SW480 (cell line): ENCODE data around the gene RNF166.
A peak's percentile ranks its signal among the peaks of the same experiment; 100 is the strongest.

Experiments
- DNase-seq: peaks from one replicate; pipeline ENCODE4 v3.0.0-alpha.2; 2016; ENCODE audit warnings: low spot score

Gene RNF166

DNA sequence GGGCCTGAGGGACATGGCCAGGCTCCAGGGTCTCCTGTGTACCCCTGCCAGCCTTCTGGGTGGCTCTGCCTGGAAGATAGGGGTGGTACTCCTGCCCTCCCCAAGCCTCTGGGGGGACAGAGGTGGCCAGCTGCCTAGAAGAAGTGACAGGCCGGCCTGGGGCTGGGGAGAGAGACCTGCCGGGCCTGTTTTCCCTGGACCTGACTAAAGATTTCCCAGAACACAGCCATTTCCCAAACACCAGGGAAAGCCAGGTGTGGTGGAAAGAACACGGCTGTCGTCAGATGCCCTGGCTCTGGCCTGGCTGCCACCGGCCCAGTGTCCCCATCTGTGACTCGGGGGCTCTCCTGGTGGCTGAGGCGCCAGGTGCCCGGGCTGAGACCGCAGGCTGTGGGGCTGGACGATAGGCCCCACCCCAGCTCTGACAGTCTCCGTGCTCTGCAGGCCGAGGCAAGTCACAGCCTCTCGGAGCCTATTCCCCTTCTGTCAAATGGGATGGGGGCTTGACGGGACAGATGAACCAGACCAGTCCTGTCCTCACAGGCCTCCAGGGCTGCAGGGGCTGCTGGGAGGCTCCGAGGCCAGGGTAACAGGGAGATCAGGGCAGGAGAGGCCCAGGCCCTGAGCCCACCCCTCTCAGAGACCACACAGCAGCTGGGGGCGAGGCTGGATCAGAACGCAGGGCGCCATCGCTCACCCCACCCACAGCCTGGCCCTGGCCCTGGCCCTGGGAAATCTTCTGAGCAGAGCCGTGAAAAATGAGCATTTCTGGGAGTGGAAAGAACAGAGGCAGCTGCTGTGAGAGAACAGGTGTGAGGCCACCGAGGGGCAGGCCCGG lies 33.1 kb upstream of the RNF166 start:
- no peak for DNase-seq

DNA sequence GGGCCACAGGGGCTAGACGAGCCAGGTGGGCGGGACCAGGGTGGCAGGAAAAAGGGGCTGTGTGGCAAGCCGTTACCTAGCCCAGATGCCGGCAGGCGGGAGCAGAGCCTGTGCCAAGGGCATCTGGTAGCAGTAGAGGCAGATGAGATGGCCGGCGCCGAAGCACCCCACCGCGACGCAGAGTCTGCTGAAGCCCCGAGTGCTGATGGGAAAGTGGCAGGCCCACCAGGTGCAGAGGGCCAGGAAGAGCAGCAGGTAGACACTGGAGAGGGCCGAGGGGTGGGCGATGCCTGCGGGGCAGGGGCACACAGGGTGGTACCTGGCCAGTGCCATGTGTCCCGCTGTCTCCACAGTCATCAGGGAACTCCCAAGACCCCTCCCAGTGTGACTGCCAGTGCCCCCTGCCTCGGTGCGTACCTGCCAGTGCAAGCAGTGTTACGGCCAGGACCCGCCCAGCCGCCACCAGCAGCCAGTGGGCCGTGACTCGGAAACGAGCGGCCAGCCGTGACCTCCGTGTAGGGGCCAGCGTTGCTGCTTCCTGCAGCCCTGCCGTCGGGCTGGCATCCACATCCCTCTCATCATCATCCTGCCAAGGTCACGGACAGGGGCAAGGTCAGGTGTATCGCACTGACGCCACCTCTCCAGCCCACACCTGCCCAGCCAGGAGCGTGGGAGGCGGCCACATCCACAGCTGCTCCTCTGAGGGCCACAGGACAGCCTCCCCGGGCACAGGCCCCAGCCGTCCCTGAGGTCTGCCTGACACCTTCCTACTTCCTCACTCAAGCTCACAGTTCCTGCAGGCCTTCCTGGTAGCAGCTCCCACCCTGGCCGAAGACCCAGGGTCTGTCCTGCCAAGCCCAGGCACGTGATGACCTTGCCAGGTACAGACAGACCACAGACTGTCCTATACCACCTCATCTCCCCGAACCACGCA lies 32.2 kb upstream of the RNF166 start:
- no peak for DNase-seq

DNA sequence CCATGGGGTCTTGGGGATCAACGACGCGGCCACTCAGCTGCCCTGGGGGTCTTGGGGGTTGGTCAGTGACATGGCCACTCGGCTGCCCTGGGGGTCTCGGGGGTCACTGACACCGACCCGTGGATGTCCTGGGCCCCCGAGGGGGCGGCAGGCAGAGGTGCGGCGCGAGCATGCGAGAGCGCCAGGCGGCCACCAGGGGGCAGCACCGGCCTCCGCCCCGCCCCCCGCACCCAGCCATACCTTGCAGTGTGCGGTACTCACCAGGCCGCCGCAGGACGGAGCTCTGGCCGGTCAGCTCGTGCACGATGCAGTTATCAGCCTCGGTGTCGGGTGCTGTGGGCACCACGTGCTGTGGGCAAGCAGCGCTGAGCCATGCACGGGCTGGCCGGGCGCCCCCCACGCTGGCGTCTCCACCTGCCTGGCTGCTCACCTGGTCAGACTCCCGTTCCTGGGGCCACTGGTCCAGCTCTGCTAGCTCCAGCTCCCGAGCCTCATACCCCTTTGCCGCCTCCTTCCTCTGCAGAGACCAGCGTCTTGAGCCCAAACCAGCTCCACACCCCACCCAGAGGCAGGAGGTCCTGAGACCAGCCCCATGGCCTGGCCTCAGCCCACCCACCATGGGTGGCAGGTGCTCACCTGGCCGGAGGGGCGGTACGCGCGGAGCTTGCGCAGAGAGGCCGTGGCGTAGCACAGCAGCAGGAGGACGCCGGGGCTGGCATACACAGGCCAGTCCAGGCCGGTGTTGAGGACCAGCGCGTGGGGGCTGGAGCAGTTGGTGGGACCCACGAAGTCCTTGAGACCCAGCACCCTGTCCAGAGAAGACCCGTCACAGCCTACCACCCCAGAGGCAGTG lies 31.3 kb upstream of the RNF166 start:
- peak; percentile 75 for DNase-seq

DNA sequence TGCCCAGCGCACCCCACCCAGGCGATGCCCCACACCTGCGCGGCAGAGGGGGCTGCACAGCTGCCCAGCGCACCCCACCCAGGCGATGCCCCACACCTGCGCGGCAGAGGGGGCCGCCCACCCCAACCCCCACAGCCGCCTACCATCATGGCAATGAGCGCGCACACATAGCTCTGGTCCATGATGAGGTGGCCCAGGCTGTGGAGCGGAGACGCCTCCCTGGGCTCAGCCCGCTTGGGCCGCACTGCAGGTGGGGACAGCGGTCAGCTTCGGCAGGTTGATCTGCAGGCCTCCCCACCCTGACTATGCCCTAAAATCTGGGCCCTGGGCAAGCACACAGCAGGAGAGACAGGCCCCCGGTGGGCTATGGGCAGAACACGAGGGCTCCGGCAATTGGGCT lies 30.3 kb upstream of the RNF166 start:
- no peak for DNase-seq

DNA sequence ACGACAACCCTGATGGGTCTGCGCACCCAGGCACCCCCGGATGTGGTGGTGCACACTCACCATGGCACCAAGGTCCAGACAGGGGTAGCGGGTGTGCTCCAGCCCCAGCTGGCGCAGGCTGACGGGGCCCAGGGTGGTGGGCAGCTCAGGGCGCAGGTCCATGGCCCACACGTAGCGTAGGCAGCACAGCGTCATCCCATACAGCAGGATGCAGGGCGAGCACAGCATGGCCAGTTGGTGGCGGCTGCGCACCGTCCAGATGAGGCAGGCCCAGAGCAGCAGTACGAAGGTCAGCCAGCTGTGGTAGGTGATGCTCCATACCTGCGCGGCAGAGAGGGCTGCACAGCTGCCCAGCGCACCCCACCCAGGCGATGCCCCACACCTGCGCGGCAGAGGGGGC lies 29.9 kb upstream of the RNF166 start:
- no peak for DNase-seq

DNA sequence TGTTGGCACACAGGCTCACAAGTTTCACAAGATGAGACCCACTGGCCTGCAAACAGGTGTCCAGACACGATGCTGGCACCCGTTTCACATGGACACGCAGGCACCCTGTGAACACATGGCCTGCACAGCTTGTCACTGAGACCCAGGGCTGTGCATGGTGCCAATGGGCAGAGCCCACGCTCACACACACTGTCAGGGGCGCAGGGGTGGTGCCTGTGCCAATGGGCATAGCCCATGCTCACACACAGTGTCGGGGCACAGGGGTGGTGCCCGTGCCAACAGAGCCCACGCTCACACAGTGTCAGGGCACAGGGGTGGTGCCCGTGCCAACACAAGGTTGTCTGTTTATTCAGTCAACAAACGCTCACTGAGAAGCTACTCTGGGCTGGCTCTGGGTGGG lies 29.4 kb upstream of the RNF166 start:
- no peak for DNase-seq

DNA sequence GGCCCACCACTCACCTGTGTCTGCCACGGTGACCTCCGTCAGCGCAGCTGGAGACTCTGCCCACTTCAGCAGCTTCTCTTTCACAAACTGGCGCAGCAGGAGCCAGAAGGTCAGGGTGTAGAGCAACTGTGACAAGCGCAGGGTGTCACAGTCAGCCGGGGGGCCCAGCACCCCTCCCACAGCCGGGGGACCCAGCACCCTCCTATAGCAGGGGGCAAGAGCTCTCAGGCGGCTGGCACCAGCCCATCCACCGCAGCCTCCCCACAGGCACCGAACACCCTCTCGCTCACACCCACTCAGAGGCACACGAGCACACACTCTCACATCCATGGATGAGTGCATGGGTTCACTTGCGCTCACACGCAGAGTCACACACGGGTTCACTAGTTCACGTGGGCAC lies 28.9 kb upstream of the RNF166 start:
- DNase-seq, result no peak

DNA sequence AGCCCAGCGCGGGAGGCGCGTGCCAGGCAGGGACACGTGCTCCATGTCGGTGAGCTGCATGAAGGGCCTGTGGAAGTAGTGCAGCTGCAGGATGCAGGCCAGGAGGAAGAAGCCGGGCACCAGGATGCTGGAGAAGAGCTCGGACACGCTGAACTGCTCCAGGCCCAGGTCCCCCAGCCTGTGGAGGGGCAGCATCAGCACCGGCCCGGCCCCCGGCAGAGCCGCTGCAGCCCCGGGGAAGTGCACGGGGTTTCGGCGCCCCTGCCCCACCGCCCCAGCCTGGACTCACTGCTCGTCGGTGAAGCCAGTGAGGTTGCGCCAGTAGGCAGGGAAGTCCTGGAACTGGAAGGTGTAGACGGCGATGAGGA lies 28.1 kb upstream of the RNF166 start:
- no peak for DNase-seq

DNA sequence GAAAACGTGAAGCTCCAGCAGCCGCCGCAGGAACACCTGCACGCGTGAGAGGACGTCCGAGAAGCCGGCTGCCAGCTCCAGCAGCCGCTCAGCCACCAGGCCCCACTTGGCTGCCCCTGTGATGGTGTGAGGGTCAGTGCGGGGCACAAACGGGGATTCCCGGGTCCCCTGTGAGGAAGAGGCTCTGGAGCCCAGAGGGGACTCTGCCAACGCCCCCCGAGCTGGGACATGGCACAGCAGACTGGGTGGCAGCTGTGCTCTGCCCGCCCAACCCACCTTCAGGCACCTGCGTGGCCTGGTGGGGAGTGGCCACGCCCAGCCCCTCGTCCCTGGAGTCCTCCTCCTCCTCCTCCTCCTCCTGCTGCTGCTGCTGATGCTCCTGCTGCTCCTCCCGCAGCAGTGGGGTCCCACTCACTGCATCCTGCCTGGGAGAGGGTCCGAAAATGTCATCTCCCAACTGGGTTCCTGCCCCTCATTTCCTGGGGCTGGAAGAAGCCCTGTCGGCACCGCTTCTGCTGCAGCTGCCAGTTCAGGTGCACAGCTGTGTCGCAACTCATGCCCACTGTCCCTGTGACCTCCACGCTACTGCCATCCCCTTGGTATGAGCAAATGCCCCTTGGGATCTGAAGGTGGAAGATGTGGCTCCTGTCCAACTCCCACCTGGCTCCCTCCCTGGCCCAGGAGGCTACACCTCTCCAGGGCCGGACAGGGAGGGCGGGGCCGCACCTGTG lies 27.6 kb upstream of the RNF166 start:
- DNase-seq, result no peak

DNA sequence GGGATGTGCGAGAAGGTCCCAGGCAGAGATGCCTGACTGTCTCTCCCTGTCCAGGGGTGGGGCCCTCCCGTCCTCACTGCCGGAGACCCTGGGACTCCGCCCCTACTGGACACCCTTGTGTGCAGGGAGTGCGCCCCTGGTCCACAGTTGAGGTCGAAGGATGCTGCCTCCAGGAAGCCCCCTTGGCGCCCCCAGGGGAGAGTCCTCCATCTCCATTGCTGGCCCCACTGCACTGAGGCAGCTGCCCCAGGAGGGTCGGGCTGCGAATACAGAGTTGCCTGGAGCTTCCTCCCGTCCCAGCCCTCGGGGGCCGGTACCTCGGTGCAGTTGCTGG lies 26.7 kb upstream of the RNF166 start:
- no peak for DNase-seq

DNA sequence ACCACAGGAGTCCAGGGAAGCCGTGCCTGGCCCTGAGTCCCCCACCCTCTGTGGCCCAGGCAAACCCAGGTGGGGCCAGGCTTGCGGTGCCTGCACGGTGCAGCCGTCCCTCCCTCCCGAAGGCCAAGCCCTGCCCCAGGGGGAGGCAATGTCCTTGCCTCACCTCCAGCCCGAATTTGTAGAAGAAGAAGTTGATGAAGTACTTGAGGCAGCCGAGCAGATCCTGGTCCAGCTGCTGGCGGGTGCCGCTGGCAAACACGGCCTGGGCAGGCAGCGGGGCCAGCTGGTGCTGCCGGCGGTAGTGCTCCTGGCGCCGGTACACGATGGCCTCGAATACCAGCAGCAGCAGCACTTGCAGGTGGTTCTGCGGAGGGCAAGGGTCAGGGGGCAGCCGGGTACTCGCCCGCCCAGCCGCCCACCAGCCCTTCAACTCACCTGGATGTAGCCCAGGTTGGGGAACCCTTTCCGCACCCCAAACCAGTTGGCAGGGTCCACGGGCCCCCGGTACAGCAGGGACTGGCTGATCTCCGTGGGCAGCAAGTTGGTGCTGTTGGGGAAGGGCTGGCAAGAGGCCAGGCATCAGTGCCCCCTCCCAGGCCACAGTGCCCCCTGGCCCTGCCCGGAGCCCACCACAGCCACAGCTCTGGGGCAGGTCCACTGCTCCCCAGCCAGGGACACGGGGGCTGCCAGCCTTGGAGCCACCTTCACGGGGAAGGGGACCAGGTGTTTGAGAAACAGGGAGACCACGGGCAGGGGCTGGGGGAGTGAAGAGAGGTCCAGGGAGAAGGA lies 26.2 kb upstream of the RNF166 start:
- peak; percentile 25 for DNase-seq

DNA sequence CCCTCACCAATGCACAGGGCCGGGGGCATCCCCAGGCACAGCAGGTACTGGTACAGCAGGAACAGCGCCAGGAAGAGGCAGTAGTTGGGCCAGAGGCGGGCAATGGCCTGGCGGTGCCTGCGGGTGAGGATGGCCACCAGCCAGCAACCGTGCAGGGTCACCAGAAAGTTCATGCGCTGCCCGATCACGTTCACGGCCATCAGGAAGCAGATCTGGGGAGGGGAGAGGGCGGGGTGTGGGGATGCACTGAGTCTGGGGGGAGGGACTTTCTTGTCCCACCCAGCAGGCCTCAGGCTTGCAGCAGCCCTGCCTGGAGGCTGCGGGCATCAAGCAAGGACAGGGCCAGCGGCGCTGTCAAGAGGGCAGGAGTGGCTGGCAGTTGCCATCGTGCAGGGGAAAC lies 25.5 kb upstream of the RNF166 start:
- no peak for DNase-seq

DNA sequence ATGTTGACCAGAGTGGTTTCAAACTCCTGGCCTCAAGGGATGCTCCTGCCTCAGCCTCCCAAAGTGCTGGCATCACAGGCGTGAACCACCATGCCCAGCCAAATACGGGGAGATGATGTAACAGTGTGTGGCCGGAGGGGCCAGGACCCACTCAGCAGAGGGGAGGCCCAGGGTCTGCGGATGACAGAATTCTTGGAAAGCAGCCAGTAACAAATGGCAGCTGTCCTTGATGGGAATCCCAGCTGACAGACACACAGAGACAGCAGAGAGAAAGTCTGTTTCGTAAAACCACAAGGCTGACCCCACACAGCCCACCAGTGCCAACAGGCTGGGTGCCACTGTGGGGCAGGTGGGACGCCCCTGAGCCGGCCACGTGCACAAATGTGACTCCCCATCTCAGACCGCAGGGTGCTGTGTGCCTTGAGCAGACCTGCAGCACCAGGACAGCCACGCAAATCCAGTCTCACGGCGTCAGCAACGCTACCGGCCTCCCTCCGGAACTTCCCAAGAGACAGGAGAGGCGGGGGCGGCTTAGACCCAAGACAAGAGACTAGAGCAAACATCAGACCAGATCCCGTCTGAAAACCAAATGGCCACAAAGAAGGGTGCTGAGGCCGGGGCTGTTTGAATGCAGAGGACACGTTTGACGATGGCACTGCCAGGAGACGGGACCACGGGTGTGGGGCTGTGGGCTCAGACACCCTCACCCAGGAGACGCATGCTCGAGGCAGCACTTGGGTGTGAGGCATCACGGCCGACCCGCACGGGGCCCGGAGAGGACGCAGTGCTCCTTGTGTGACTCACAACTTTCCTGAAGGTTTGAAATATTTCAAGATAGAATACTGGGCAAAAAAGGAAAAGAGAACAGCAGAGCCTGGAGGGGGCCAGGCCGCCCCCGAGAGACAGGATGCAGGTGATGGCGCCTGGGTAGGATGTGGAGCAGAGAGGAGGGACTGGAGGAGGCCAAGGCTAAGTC lies 24.7 kb upstream of the RNF166 start:
- DNase-seq, result no peak

DNA sequence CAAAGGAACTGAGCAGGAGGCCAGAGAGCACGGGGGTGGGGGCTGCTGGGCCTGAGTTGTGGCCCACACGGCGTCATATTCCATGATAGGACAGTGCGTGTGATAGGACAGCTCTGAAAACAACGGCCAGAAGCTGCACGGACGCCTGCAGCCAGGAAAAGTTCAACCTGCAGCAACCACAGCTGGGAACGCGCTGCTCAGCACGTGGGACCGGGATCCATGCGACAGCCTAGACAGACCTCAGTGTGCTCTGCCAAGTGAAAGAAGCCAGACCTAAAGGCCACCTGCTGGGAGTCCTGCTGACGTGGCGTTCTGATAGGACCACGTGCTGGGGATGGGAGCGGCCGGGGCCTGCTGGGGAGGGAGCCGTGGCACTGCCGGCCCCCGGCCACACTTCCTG lies 21.7 kb upstream of the RNF166 start:
- no peak for DNase-seq

DNA sequence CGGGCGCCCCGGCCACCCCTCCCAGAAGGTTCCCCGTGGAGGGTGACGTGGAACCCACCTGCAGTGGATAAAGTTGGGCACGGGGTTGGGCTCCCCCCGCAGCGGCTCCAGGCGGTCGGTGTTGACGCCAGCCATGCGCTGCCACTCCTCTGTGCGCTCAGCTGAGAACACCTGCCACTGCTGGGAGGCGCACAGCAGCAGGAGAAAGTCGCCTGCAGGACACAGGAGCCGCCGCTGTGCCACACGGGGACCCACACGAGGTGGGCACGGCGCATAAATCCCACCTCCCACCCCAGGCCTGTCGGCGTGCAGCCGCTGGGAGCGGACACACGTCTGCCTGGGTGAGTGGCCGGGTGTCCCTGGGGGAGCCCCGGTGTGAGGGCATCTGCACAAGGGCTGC lies 20.8 kb upstream of the RNF166 start:
- DNase-seq, result no peak

DNA sequence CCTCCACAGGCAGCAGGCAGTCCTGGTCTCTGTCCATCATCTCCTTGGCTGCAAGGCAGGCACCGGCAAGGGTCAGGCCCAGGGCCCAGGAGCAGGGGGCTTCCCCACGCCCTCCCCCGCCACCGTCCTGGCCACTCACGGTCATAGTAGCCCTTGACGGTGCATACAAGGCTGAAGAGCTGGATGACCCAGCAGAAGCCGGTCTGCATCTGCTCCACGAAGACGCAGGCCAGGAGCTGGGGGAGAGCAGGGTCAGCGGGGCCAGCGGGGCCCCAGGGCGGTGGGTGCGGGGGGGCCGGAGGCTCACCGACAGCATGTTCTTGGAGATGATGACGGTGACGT lies 20.2 kb upstream of the RNF166 start:
- no peak for DNase-seq

DNA sequence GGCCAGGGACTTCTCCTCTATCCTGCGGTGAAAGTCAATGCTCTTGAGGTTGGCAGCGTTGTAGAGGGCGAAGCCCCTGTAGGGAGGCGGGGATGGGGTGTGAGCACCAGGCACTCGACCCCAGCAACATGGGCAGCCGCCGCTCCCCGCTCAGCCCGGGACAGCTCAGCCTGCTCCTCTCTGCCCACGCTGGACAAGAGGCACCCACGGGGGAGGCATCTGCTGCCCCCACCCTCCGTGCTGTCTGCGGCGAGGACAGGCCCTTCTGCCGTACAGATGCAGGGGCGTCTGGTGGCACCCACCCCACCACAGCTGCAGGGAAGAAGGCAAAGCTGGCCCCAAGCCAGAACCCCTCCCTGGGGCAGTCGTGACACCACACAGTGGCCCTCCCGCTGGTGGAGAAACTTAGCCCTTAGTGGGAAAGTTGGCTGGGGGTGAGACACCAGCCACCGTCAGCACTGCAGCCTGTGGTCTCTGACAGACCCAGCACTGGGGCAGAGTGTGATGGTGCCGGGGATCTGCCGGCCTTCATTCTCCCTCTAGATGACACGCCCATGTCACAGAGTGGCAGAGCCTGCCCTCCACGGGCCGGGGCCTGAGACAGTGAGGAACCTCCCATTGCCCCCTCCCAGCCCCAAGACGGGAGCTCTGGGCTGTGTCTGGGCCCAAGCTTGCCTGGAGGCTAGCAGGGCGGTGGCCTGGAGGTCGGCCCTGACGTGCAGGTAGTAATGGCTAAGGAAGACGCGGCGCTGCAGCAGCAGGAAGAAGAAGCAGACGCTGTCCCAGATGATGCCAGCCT lies 19.6 kb upstream of the RNF166 start:
- no peak for DNase-seq

DNA sequence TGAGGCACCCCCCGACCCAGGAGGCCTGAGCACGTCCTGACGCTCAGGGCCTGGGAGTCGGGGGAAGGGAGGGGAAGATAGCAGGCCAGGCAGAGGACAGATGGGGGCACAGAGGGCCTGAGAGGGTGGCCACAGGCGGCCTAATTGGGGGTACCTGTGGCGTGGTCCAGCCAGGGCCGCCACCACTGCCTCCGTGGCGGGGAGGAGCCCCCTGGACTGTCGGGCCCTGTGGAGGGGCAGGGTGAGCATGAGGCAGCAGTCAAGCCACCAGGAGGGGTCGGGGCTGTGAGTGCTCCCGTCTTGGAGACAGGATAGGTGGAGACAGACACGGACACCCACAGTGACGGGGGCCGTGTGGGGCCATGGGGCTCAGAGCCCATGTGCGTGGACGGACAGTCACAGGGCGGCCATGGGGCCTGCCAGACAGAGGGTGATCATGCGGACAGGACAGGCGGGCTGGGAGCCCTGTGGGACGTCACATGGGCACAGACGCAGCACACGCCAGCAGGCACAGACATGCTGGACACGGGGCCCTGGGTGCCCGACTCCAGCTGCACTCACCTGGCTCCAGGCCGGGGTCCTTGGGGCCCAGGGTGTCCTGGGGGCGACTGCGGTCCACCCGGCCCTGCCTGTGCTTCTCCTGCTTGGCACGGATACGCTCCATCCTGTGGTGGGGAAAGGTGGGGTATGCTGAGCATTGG lies 18.8 kb upstream of the RNF166 start:
- no peak for DNase-seq
